Epithelial cell of esophagus (primary cell): ENCODE measurements around the gene MYORG.

Experiments used
- DNase-seq: peaks from one replicate; pipeline ENCODE4 v3.0.0; 2010; ENCODE audit warnings: low read depth
- H3K4me3 ChIP-seq: 2 replicates; pipeline ENCODE4 v1.5.1; 2011; ENCODE audit warnings: mild to moderate bottlenecking, low read length, control low read depth
- CTCF ChIP-seq: IDR thresholded peaks from 2 replicates; pipeline ENCODE4 v1.5.1; 2011; ENCODE audit warnings: low read depth, mild to moderate bottlenecking, low read length, control low read depth, inconsistent platforms; ENCODE audit not compliant: insufficient read depth; ENCODE audit errors: missing control alignments

The MYORG gene

DNA sequence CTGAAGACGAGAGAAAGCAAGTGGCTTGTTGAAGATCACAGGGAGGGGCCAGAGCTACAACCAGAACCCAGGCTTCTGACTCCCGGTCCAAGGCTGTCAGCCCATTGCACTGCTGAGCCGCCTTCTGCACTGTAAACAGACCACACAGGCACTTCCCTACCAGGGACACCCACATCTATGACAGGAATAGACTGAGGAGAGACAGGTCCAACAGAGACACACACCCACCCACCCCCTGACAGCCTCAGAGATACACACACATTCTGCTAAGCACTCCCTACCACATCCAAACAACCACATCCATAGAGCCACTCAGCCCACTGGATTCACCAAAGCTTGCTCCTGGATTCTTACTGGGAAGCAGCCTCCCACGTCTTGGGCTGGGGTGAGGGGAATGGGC, 23.0 kb upstream of the MYORG start:
- no peak for TF ChIP-seq CTCF
- DNase-seq, result no peak

GRCh38 chr9:34398875-34399274, 22.2 kb upstream of the MYORG start:
- no peak for TF ChIP-seq CTCF
- DNase-seq, result no peak
- H3K4me3 ChIP-seq, result no peak overlapping the region

More for the DNA sequence above, 23.0 kb upstream of the MYORG start:
- no peak overlapping the region for H3K4me3 ChIP-seq

- no peak overlapping the region for H3K4me3 ChIP-seq
- TF ChIP-seq CTCF, result no peak
- no peak for DNase-seq
These were observed 19.8 kb upstream of the MYORG start for GRCh38 chr9:34396276-34397214.

DNA sequence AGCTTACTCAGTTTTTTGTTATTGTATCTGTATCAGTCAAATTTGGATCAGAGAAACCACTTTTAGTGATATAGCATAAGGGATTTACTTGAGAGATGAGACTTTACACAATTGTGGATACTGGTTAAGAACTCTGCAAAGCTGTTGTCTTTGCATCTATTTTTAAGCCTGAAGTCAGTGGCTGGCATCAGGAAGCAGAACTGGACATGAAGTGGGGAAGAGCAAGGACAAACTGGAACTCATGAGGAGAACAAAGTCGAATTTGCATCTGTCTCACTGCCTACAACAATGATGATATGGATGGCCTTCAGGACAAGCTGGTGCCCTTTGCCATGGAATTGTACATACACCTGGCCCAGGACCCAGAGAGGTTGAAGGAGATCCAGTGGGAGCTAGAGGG, 15.8 kb upstream of the MYORG start:
- H3K4me3 ChIP-seq, result no peak overlapping the region
- no peak for TF ChIP-seq CTCF
- no peak for DNase-seq

DNA sequence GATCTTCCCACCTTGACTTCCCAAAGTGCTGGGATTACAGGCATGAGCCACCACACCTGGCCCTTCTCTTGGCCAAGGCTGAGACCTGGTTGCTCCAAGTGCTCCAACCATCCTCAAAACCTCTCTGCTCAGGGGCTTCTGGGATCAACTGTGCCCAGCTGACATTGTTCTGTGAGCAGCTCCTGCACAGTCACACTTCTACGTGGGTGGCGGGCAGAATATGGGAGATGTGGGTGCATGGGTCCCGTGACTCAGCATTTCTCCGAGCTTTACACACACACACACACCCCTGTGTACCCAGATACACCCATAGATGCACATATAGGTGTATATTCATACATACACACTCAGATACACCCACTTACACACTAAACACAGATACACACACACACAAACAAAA, 10.5 kb upstream of the MYORG start:
- no peak for TF ChIP-seq CTCF
- H3K4me3 ChIP-seq, result no peak overlapping the region
- no peak for DNase-seq

DNA sequence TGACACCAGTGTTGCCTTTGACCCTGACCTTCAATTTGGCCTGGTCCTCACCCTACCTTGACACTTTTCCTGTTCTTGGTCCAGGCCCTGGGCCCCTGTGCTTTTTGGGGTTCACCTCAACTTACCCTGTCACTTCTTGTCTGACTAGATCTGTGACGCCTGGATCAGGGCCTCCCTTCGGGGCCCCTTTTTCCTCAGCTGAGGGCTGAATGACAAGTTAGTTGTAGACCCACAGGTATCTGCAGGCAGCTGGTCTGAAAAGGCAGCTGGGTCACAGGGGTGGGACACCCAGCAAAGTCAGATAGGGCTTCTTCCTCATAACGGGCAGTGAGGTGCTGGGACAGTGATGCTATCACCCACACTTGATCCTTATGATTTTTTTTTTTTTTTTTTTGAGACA, 10.0 kb upstream of the MYORG start:
- TF ChIP-seq CTCF, result no peak
- no peak overlapping the region for H3K4me3 ChIP-seq
- no peak for DNase-seq

GRCh38 chr9:34385561-34386230, 9.0 kb upstream of the MYORG start:
- TF ChIP-seq CTCF, result no peak
- H3K4me3 ChIP-seq, result no peak overlapping the region
- no peak for DNase-seq
